K562 (cell line): ENCODE results near the gene MRPL16. TPM values are rescaled to one million over a fixed set of nuclear protein-coding genes. Genes with fewer than 3 reads are reported as not detected.

Source experiments
- BDP1 ChIP-seq: IDR thresholded peaks from 3 replicates; pipeline ENCODE4 v1.6.1; 2011; ENCODE audit not compliant: insufficient read length, insufficient read depth
- BRF1 ChIP-seq: IDR thresholded peaks from 3 replicates; pipeline ENCODE4 v1.6.1; 2011; ENCODE audit warnings: borderline replicate concordance, mild to moderate bottlenecking; ENCODE audit not compliant: insufficient read length; ENCODE audit errors: extremely low read depth
- ELF2 ChIP-seq: fragments of 250-450 bp; sonication (Bioruptor Pico); IDR thresholded peaks from 2 replicates; pipeline ENCODE4 v1.5.0; 2021; ENCODE audit warnings: mild to moderate bottlenecking
- EZH2 ChIP-seq: IDR thresholded peaks from 2 replicates; pipeline ENCODE4 v1.6.1; 2012; ENCODE audit warnings: low read depth, mild to moderate bottlenecking, inconsistent platforms, low read length, borderline replicate concordance
- HDAC1 ChIP-seq, 2 experiments: fragments of 450-650 bp; IDR thresholded peaks; 2 replicates each; pipeline ENCODE4 v1.6.1; 2016 to 2017; ENCODE audit warnings: inconsistent platforms in 1 of 2, mild to moderate bottlenecking in 1 of 2, moderate library complexity in 1 of 2
- KAT2B ChIP-seq: IDR thresholded peaks from one replicate; pipeline ENCODE4 v1.6.1; 2012; ENCODE audit warnings: low read depth, mild to moderate bottlenecking, control low read depth, inconsistent platforms, low read length, moderate library complexity
- KLF13 ChIP-seq: fragments of 450-650 bp; IDR thresholded peaks from 2 replicates; pipeline ENCODE4 v1.6.1; 2016; ENCODE audit warnings: missing genetic modification characterization, low read depth, mild to moderate bottlenecking, missing compliant biosample characterization, moderate library complexity, borderline replicate concordance
- LARP7 ChIP-seq: fragments of 450-650 bp; IDR thresholded peaks from 2 replicates; pipeline ENCODE4 v1.6.1; 2016
- LCOR ChIP-seq: sonication (generic); formaldehyde crosslinking; IDR thresholded peaks from 2 replicates; pipeline ENCODE4 v1.8.0; 2022; ENCODE audit warnings: mild to moderate bottlenecking, missing genetic modification reagents
- NFIC ChIP-seq: fragments of 450-650 bp; IDR thresholded peaks from 2 replicates; pipeline ENCODE4 v1.6.1; 2017; ENCODE audit warnings: mild to moderate bottlenecking, inconsistent platforms
- POLR2AphosphoS2 ChIP-seq: IDR thresholded peaks from 2 replicates; pipeline ENCODE4 v1.6.1; 2012; ENCODE audit warnings: low read length, improper control_type of control experiment
- POLR2AphosphoS5 ChIP-seq: IDR thresholded peaks from 2 replicates; pipeline ENCODE4 v1.6.1; 2011; ENCODE audit warnings: mild to moderate bottlenecking, low read depth, low read length, moderate library complexity; ENCODE audit not compliant: control insufficient read depth, insufficient read depth
- PTBP1 ChIP-seq: fragments of 200-400 bp; formaldehyde crosslinking; IDR thresholded peaks from 2 replicates; pipeline ENCODE4 v1.6.1; 2017; ENCODE audit warnings: low read depth, low read length
- RBM15 ChIP-seq: fragments of 200-400 bp; formaldehyde crosslinking; IDR thresholded peaks from 2 replicates; pipeline ENCODE4 v1.6.1; 2018; ENCODE audit warnings: mild to moderate bottlenecking, low read length, moderate library complexity; ENCODE audit not compliant: insufficient read depth
- RUNX1 ChIP-seq: sonication (generic); IDR thresholded peaks from 2 replicates; pipeline ENCODE4 v1.6.1; 2016; ENCODE audit warnings: antibody characterized with exemption, low read depth
- SIRT6 ChIP-seq: IDR thresholded peaks from one replicate; pipeline ENCODE4 v1.6.1; 2012; ENCODE audit warnings: low read depth, mild to moderate bottlenecking, control low read depth, inconsistent platforms, low read length, moderate library complexity
- SIX5 ChIP-seq, 2 experiments: IDR thresholded peaks; 2 replicates each; pipeline ENCODE4 v1.6.1; 2011; ENCODE audit warnings: low read length in 2 of 2, borderline replicate concordance in 1 of 2, low read depth in 1 of 2, mild to moderate bottlenecking in 1 of 2, moderate library complexity in 1 of 2; ENCODE audit not compliant: insufficient read depth in 1 of 2
- SMAD4 ChIP-seq: fragments of 250-450 bp; sonication (Bioruptor Pico); conservative IDR thresholded peaks from 2 replicates; pipeline ENCODE4 v1.8.0; 2021; ENCODE audit warnings: inconsistent platforms, mild to moderate bottlenecking, moderate library complexity
- TAF15 ChIP-seq: fragments of 200-400 bp; formaldehyde crosslinking; IDR thresholded peaks from 2 replicates; pipeline ENCODE4 v1.6.1; 2017; ENCODE audit warnings: mild to moderate bottlenecking, low read depth, low read length, moderate library complexity
- TCF7L2 ChIP-seq: fragments of 150-350 bp; IDR thresholded peaks from 2 replicates; pipeline ENCODE4 v1.6.1; 2016; ENCODE audit warnings: low read depth, mild to moderate bottlenecking, low read length, moderate library complexity
- U2AF1 ChIP-seq: fragments of 200-400 bp; formaldehyde crosslinking; optimal IDR thresholded peaks from 2 replicates; pipeline ENCODE3; 2017; ENCODE audit warnings: mild to moderate bottlenecking, low read depth, low read length, moderate library complexity
- ZBED1 ChIP-seq: IDR thresholded peaks from 2 replicates; pipeline ENCODE4 v1.6.1; 2014
- ZBTB8A ChIP-seq: fragments of 450-650 bp; IDR thresholded peaks from 2 replicates; pipeline ENCODE4 v1.6.1; 2018; ENCODE audit warnings: mild to moderate bottlenecking, moderate library complexity; ENCODE audit not compliant: partially characterized antibody
- ZEB2 ChIP-seq: fragments of 450-650 bp; IDR thresholded peaks from 2 replicates; pipeline ENCODE4 v1.6.1; 2016
- ZFP1 ChIP-seq: fragments of 450-650 bp; formaldehyde crosslinking; IDR thresholded peaks from 2 replicates; pipeline ENCODE4 v1.4.0; 2020; ENCODE audit warnings: mild to moderate bottlenecking, mixed read lengths
- ZFP30 ChIP-seq: fragments of 250-450 bp; sonication (Bioruptor Pico); IDR thresholded peaks from 2 replicates; pipeline ENCODE4 v1.8.0; 2022; ENCODE audit warnings: moderate library complexity, mild to moderate bottlenecking, inconsistent platforms, borderline replicate concordance
- polyA plus RNA-seq, 8 experiments: library from polyadenylated mRNA; depleted of rRNA in 4 of 8; stranded (reverse) in 5 of 8; unstranded in 3 of 8; fragments of >200 nt; fragmentation: Nextera tagmentation in 2 of 8; fragmentation: Illumina TruSeq in 1 of 8; extraction: Ambion mirVana in 2 of 8; extraction: Trizol in 1 of 8; gene quantifications; 2 replicates each; pipeline versions ENCODE4 v1.2.1 to v1.2.3, GENCODE V29; 2011 to 2014; ENCODE audit warnings: inconsistent platforms in 1 of 8, missing spikeins in 1 of 8
- total RNA-seq, 7 experiments: library from RNA; depleted of rRNA in 6 of 7; stranded (reverse); fragments of >200 nt in 6 of 7; fragmentation: Illumina TruSeq in 2 of 7; extraction: Trizol in 2 of 7; gene quantifications; 2 replicates each; pipeline versions ENCODE4 v1.2.1 to v1.2.3, GENCODE V29; 2011 to 2021; ENCODE audit warnings: low replicate concordance in 1 of 7
- TF ChIP-seq, protein P1 (sequence below): fragments of 150-350 bp; conservative IDR thresholded peaks from 2 replicates; pipeline ENCODE4 v1.6.1; 2014; ENCODE audit warnings: low read length

Gene MRPL16
- total and polyA plus RNA-seq, 9 of the 15 experiments (the other 6 are each of a cell fraction or from before 2014, with no cell fraction given): 63.3 to 209 (median 157) TPM

DNA sequence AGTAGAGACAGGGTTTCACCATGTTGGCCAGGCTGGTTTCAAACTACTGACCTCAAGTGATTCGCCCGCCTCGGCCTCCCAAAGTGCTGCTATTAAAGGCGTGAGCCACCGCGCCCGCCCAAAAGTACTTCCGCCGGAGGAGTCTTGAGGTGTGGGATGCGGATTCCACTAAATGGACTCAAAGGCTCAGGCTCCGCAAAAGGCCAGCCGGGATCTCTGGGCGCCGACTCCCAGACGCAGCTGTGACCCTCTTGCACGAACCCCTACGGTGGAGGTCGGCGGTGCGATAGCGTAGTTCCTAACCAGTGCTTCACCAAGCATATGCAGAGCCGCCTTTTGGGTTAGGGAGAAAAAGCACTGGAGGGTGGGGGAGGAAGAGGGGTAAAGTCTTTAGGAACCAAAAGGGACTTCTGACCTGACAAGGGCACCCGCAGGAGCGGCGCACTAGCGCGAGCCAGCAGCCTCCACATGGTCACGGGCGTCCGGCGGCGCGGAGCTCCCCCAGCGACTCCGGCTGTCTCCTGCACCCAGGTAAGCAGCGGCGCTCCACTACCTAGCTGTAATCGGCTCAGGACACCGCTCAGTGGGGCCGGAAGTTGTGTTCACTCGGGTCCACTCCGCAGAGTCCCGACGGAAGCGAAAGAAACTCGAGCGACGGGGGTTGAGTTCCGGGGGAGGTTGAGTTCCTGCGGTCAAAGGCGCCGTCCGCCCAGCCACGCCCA, at the start of gene MRPL16 (continued):
- TF ChIP-seq, protein P1, sequence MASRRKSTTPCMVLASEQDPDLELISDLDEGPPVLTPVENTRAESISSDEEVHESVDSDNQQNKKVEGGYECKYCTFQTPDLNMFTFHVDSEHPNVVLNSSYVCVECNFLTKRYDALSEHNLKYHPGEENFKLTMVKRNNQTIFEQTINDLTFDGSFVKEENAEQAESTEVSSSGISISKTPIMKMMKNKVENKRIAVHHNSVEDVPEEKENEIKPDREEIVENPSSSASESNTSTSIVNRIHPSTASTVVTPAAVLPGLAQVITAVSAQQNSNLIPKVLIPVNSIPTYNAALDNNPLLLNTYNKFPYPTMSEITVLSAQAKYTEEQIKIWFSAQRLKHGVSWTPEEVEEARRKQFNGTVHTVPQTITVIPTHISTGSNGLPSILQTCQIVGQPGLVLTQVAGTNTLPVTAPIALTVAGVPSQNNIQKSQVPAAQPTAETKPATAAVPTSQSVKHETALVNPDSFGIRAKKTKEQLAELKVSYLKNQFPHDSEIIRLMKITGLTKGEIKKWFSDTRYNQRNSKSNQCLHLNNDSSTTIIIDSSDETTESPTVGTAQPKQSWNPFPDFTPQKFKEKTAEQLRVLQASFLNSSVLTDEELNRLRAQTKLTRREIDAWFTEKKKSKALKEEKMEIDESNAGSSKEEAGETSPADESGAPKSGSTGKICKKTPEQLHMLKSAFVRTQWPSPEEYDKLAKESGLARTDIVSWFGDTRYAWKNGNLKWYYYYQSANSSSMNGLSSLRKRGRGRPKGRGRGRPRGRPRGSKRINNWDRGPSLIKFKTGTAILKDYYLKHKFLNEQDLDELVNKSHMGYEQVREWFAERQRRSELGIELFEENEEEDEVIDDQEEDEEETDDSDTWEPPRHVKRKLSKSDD: peak; percentile 78; the same call in 1 of the 2 replicates
- peak; percentile 71; the same call in 1 of the 2 replicates for TF ChIP-seq POLR2AphosphoS2
- TF ChIP-seq HDAC1 (IDR thresholded peaks at IDR 0.05): peak in 1 of 2 experiments; percentile 51; a peak in 1 of 4 replicates
- no peak for TF ChIP-seq BDP1
- peak; percentile 48 to 56; a peak in 3 of 4 replicates for TF ChIP-seq SIX5 (IDR thresholded peaks at IDR 0.05; ENCODE audit: borderline replicate concordance in 1 of 2, insufficient read depth in 1 of 2, low read depth in 1 of 2, low read length in 2 of 2)
- peak; percentile 85; the same call in 1 of the 2 replicates for TF ChIP-seq LCOR (CRISPR knock-in tag)
- peak; percentile 76 for TF ChIP-seq KLF13 (tag)
- peak; percentile 84; the same call in 1 of the 2 replicates for TF ChIP-seq POLR2AphosphoS5
- no peak for TF ChIP-seq EZH2
- no peak for TF ChIP-seq ZBTB8A
- TF ChIP-seq KAT2B: no peak
- no peak for TF ChIP-seq ZFP30
- TF ChIP-seq ZFP1 (CRISPR knock-in tag): no peak
- no peak for TF ChIP-seq RUNX1
- TF ChIP-seq BRF1: no peak
- TF ChIP-seq LARP7: no peak
- TF ChIP-seq SIRT6: no peak
- peak; percentile 46; the same call in 1 of the 2 replicates for TF ChIP-seq ZBED1
- no peak for TF ChIP-seq TAF15
- TF ChIP-seq SMAD4 (CRISPR knock-in tag): peak; percentile 71; the same call in 1 of the 2 replicates
- peak; percentile 53 for TF ChIP-seq NFIC
- no peak for TF ChIP-seq TCF7L2
- no peak for TF ChIP-seq U2AF1
- TF ChIP-seq ZEB2: peak; percentile 99
- no peak for TF ChIP-seq RBM15
- TF ChIP-seq ELF2 (CRISPR knock-in tag): peak; percentile 49; the same call in 1 of the 2 replicates
- TF ChIP-seq PTBP1: 0 out of 2 replicates have a peak, but pooled peaks have one; percentile 20
